Activated CD8-positive, alpha-beta memory T cell treated with anti-CD3 and anti-CD28 coated beads, Interleukin-2, amount 50 U/mL, for 1 hour (primary cell): ENCODE results near the gene STPG3.
"Not testable (repeated sequence)": the region's sequence is repeated elsewhere in the genome, so short reads cannot be mapped to it uniquely, and the experiment has no call there.

Experiments used
- DNase-seq: peaks from one replicate; pipeline ENCODE4 v3.0.0-alpha.2; 2020; ENCODE audit errors: extremely low read depth

STPG3 gene

DNA sequence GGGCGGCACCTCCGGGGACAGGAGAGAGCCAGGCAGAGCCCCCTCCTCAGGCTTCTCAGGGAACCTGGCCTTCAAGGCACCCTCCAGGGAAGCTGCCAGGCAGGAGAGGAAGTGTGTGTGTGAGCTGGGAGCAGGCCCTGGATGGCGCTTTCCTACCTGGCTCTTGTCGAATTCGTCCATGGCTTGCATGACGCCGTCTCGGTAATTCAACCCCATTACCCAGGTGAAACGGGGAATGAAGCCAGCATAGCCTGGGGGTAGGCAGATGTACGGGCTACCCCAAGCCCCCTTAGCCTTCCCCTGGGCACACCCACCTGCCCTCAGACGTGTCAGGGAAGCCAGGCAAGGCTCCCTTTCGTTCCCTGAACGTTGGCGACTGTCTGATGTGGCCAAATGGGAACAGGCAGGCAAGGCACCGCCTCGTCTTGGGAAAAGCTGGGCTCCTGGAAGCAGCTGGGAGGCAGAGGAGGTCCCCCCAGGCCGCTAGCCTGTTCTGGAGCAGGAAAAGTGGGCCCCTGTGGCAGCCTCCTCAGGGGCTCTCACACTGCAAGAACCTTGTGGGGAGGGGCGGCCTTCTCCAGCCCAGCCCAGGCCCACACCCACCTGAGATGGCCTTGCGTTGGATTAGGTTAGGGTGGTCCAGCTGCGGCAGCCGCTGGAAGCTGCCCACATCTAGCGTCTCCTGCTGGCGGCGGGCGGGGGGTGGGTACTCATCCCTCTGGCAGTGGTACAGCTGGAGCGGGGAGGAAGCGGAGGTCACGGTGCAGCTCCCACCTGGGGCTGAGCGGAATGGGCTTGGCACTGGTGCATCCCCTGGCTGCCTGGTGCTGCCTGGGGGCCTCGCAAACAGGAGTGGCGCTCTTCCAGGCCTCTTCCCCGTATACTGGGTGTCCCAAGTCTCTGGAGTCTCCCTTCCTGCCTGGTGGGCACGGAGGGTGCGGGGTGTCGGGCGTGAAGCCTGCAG, 6.3 kb upstream of the STPG3 start:
- no peak for DNase-seq

DNA sequence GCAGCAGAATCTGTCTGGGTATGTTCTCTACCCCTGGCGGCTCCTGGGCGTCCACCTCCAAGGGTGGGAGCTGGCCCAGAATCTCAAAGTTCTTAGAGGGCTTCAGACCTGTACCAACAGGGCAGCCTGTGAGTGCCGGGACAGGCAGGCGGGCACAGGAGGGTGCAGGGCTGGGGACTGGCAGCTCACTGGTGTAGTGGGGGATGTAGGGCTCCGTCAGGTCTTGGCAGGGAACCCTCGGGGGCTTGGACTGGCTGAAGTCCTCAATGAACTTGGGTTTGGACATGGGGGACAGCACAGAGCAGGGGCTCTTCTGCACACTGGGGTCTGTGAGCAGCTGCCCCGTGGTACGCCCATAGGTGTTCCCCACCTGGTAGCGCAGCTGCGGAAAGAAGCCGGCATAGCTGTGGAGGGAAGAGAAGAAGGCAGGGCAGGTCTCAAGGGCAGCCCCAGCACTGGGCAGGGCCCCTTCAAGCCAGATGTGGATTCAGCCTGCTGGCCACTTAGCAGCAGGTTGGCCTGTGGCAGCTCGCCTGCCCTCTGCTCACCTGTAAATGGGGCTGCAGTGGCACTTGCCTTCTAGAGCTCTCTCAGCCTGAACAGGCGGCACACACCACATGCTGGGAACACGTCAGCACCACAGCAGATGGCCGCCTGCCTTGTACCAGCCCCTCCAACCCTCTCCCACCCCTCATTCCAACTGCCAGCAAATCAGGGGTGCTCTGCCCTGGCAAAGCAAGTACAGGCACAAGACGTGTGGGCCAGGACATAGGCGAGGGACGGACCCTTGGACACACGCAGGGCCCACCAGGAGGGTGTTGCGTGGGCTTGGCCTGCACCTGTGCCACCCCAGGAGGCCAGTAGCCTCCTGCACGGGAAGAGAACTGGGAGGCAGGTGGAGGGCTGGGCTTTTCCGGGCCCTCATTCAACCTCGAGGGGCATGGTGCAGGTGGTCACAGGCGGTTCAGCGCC, 5.3 kb upstream of the STPG3 start:
- no peak for DNase-seq

DNA sequence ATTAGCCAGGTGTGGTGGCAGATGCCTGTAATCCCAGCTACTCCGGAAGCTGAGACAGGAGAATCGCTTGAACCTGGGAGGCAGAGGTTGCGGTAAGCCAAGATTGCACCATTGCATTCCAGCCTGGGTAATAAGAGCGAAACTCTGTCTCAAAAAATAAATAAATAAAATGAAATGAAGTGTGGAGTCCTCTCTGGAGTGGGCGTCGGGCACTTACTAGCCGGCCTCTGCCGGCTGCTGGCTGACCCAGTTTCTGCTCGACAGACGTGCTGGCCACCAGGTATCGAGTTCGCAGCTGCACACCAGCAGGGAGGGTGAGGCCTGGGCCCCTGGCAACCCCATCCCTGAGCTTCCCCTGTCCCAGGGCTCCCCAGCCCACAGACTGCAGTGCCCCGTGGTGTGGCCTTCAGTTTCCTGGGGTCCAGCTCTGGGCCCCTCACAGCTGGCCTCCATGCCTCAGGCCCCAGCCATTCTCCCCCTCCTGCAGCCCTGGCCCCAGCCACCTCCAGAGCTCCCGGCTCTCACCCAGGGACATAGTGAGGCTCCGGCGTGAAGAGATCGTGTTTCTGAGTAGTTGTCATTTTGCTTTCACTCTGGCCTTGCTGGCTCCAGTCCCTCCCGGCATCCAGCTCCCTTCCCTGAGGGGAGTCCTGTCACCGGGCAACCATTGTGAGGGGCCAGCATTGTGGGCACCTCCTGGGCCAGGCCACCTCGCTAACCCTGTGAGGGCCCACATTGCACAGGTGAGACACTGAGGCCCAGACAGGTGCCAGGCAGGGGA, 3.8 kb upstream of the STPG3 start:
- no peak for DNase-seq

DNA sequence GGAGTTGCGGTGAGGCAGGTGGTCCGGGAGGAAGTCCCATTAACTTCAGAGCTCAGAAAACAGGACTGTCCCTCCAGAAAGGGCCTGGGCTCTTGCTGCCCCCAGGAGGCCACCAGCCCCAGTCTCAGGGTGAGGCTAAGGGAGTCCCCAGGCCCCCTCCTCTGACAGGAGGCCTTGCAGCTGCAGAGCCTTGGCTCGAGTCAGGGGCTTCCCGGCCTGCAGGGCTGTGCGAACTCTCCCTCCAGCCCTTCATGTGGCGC, 3.2 kb upstream of the STPG3 start:
- no peak for DNase-seq

DNA sequence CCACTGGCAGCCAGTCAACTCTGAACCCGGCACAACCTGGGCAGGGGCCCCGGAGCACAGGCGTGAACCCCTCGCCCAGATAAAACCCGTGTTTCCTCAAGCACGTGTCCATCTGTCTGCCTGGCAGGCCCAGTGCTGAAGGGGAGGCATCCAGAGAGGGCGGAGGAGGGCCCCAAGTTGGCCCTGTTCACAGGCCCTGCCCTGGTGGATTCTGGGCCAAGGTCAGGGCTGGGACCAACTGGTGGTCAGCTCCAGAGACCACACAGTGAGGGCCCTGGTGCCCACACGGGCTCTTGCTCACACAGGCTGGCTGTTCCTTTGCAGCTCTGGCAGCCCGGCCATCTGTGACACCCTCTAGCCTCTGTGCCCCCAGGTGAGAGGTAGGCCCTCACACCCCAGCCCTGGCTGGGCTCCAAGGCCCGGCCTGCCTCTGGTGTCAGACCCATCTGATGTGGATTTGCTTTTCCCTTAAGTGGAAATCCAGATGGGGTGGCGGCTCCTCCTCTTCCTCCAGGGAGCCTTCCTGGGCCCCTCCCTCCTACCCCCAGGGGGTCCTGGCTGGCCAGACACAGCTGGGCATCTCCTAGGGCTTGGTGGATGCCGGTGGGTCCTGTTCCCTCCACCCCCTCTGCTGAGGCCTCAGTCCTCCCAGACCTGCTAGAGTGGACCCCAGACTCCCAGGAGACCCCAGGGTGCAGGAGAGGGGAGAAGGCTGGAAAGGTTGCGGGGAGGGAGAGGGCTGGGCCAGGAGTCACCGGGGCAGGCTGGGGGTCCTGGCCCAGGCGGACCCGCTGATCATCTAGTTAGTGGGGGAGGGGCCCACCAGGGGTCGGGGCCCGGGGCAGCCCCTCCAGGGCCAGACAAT, 525 bp upstream of the STPG3 start:
- DNase-seq = no peak

DNA sequence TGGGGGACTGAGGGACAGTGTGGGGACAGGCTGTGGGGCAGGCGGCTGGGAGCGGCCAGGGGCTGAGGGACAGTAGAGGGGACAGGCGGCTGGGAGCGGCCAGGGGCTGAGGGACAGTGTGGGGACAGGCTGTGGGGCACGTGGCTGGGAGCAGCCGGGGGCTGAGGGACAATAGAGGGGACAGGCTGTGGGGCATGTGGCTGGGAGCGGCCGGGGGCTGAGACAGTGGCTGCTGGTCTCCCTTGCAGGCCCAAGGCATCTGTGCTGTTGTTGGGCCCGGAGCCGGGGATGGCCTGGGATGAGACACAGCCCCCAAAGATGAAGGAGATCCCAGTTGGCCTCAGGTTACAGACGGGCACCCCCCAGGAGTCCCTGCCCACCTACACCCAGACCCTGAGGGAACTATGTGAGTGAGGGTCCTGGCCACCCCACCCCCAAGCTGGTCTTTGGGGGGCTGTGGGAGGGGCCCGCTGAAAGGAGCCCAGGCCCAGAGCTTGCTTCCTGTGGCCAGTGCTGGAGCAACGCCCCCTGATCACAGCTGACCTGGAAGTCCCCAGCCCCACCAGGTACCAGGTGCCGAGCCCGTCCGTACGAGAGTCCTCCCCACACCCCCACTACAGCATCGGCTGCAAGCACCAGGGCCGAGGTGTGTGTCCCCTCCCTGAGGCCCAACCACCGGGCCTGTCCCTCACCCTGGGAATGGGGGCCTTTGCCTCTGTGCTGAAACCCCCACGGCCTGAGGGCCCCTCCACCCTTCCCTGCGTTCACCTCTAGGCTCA, 593 bp downstream of the STPG3 start:
- no peak for DNase-seq

DNA sequence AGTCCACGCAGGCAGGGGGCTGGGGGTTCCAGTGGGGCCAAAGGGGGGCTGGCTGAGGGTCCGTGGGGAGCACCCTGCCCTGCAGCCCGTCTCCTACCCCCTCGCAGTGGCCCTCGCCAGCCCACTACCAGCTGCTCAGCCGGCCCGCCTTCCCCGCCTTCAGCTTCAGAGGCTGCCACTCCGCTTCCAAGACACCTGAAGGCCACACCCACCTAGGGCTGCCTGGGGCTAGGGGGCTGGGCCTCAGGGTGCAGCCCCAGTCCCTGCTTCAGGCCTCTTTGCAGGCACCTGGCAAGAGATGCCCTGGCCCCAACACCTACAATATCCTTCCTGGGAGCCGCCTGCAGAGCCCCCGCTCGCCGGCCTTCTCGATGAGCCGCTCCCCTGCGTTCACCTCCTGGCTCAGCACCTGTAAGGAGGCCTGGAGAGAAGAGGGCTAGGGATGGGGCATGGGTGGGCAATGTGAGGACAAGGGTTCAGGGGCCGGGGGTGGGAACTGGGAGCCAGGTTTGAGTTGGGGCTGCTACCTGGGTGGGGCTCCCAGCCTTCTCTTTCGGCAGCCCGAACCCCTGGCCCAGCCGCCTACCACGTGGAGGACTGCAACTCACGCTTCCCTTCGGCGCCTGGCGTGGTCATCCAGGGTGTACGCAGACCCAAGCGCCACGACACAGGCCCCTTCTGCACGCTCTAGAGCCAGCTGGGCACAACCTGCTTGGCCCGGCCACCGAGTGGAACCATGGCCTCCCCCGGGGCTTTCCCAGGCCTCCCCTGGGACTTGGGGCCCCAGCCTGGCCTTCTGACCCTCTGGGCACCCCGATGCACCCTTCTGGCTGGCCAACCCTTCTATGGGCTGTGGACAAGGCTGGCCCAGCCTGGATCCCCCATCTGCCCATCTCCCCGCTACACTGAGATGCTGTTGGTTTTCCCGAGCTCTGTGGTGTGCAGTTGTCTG, 1.7 kb downstream of the STPG3 start:
- DNase-seq = no peak

DNA sequence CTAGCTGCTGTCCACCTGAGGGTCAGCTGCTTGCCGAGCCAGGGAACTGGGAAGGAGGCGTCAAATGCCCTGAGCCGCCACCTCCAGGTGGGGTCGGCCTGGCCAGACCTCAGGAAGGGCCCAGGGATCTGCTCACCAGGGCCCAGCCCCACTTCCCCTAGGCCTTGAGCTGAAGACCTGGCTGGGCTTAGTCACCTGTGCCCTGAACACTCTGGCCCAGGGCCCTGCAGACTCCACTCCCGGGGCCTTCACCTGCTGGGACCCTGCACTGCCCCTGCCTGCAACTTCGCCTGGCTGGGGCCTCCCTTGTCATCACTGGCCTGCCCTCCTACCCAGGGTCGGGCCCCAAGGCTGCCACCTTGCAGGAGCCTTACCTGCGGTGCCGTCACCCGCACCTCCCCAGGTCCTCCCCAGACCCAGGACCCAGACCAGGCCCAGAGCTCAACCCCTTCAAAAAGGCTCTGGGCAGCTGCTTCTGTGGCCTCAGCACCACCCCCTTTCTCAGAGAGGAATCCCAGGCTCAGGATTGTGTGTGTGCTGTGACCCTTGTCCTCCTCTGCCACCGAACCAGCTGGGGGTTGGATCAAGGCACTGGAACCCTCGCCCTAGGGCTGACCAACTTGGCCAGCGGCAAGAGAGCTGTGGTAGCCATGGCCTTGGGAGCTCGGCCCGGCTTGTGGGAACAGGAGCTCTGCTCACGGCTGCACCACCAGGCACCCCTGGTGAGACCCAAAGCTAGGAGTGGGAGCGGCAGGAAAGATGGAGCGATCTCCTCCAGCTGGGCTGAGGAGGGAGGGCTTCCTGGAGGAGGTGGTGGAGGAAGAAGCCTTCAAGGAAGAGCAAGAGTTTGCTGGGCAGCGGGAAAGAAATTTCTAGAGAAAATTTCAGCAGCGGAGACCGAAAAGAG, 2.9 kb downstream of the STPG3 start:
- no peak for DNase-seq

DNA sequence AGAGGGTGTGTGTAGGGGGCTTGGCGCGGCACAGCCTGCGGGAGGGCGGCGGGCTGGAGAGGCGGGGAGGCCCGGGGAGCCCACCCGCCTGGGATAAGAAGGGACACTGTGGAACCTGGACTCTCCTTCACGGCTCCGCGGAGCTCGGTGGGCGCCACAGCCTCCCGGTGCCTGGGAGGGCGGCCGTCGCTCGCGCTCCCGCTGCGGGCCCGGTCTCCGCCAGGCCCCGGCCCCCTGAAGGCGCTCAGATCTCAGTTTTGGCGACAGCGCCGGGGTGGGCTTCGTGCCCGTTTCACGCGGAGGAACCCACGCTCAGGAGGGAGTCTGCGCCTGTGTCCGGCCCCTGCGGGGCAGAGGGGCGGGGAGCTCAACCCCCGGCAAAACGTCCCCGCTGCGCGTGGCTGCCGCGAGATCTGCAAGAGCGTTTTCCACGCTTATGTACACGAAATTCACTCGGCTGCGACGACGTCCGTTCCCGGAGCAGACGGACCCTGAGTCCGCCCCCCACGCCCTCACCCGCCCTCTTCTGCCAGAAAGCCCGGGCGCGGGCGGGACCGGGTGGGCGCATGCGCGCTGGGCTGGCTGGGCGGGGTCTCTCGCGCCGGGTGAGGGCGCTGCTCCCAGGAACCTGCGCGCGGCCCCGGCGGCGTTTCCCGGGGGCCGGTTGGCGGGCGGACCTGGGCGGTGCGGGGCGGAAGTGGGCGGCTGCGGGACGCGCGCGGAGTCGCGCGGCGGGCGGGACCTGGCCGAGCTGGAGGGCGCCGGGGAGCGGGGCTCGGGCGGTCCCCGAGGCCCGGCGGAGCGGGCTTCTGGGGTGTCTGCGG, 3.8 kb downstream of the STPG3 start, which contains the start of gene NELFB:
Gene NELFB, plus strand, starts transcription at position 704 of the 824 bp plus-strand sequence.
- DNase-seq = peak; percentile 71

DNA sequence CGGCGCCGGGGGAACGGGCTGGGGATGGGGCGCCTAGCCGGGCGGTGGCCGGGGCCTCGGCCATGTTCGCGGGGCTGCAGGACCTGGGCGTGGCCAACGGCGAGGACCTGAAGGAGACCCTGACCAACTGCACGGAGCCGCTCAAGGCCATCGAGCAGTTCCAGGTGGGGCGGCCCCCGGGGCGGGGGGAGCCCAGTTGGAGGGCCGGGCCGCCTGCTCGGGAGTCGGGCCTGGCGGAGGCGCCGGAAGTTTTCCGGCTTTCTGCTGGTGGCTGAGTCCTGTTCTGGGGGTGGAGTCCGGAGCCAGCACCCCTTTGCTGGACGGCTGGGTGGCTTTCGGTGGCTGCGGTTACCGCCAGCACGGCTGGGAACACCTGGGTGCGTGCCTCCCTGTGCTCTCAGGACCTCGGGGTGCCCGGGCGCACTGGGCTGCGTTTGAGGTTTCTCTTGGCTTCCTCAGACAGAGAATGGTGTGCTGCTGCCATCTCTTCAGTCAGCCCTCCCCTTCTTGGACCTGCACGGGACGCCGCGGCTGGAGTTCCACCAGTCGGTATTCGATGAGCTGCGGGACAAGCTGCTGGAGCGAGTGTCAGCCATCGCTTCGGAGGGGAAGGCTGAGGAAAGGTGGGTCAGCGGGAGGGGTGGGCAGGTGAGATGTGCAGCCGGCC, 4.5 kb downstream of the STPG3 start:
- DNase-seq = no peak

DNA sequence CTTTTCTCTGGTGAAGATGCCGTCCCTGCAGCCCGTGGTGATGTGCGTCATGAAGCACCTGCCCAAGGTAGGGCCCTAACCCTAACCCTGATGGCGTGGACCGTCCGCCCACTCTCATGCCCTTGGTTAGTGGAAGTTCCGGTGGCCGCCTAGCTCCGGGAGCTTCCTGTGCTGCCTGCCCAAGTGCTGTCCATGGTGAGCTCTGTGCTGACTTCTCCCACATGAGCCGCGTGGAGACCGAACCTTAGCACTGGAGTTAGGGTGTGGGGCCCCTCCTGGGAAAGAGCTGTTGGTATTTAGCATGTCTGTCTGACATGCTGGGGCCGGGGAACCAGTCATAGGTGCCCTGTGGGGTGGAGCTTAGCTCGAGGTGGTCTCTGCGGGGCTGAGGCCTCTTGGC, 5.3 kb downstream of the STPG3 start:
- DNase-seq = no peak

DNA sequence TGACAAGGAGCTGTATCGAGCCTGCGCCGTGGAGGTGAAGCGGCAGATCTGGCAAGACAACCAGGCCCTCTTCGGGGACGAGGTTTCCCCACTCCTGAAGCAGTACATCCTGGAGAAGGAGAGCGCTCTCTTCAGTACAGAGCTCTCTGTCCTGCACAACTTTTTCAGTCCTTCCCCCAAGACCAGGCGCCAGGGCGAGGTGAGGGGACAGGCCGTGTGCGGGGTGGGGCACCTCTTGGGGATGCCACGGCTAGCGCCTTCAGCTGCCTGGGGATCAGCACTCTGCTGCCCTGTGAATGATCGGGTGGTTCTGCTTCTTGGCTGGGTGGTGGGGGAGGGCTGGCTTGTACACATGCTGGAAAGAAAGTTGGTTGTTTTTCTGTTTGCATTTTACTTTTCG, 5.8 kb downstream of the STPG3 start:
- no peak for DNase-seq

DNA sequence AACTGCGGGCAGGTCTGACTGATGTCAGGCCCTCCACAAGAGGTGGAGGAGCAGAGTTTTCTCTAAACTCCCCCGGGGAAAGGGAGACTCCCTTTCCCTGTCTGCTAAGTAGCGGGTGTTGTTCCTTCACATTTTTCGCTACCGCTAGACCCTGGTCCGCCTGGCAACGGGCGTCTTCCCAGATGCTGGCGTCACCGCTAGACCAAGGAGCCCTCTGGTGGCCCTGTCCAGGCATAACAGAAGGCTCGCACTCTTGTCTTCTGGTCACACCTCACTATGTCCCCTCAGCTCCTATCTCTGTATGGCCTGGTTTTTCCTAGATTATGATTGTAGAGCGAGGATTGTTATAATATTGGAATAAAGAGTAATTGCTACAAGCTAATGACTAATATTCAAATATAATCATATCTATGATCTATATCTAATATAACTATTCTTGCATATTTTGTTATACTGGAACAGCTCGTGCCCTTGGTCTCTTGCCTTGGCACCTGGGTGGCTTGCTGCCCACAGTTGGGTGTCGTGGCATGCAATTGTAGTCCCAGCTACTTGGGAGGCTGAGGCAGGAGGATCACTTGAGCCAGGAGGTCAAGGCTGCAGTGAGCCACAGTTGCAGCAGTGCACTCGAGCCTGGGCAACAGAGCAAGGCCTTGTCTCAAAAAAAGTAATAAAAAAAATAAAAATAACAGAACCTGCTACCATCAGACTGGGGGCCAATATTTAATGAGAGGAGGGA, 11.3 kb downstream of the STPG3 start:
- not testable (repeated sequence) for DNase-seq

DNA sequence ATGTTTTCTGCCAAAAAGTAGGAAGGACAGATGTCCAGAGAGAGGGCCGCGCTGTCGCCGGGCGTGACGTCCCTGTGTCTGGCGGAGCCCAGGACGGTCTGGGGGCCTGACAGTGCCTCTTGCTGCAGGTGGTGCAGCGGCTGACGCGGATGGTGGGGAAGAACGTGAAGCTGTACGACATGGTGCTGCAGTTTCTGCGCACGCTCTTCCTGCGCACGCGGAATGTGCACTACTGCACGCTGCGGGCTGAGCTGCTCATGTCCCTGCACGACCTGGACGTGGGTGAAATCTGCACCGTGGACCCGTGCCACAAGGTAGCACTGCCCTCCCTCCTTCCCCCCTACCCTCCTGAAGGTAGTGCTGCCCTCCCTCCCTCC, 11.8 kb downstream of the STPG3 start:
- no peak for DNase-seq

DNA sequence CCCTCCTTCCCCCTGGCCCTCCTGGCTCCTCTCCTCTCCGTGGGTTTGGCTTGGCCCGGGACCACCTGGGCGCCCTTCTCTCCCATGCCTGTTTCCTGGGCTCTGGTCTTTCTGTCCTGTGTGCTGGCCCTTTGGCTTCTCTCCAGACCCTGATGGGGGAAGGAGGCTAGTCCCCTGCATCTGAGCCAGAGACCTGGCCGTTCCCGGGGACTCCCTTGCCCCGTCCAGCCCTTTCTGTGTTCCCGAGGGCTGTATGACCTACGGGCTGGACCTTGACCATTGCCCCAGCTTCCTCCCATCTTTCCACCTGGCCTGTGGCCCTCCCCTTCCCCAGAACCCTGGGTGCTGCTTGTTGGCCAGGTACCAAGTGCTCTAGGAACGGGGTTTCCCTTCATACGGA, 12.4 kb downstream of the STPG3 start:
- DNase-seq = no peak

DNA sequence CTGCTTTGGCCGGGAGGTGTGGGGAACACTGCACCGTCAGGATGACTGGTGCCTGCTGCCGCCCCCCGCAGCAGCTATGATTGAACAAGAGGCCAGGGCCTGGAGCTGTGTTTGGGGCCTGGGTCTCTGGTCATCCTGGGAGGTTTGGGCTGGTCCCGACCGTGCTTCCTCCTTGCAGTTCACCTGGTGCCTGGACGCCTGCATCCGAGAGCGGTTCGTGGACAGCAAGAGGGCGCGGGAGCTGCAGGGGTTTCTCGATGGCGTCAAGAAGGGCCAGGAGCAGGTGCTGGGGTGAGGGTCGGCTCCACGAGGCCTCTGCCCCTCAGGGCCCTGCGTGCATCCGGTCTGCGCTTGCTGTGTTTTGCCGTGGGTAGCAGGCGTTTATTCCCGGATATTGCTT, 13.0 kb downstream of the STPG3 start:
- no peak for DNase-seq
